Calu3 (cell line): ENCODE results near the gene PPOX. TPM values are rescaled to one million over a fixed set of nuclear protein-coding genes. Genes with fewer than 3 reads are reported as not detected.

Source experiments
- BruUV-seq: library from RNA; stranded (reverse); fragments of 400-500 nt; replicated peaks from 2 replicates; lab custom pipeline; 2021; lab: Mats Ljungman, UMichigan
- CTCF ChIA-PET: fragments of 300-600 bp; sonication (Branson Sonifier 250); formaldehyde crosslinking; loops from one replicate; lab custom pipeline; 2022; ENCODE audit warnings: antibody characterized with exemption; lab: Charles Lee
- DNase-seq: peaks from one replicate; pipeline ENCODE4 v3.0.0; 2022
- H3K27ac Mint-ChIP-seq: one replicate; pipeline ENCODE4 v1.8.0; 2022; ENCODE audit warnings: mixed read lengths; ENCODE audit not compliant: unreplicated experiment
- H3K27me3 Mint-ChIP-seq: one replicate; pipeline ENCODE4 v1.8.0; 2022; ENCODE audit warnings: mixed read lengths; ENCODE audit not compliant: unreplicated experiment
- H3K36me3 Mint-ChIP-seq: one replicate; pipeline ENCODE4 v1.8.0; 2022; ENCODE audit warnings: mild to moderate bottlenecking, moderate library complexity, mixed read lengths; ENCODE audit not compliant: insufficient read depth, unreplicated experiment
- H3K4me1 Mint-ChIP-seq: one replicate; pipeline ENCODE4 v1.8.0; 2022; ENCODE audit warnings: mild to moderate bottlenecking, low read depth, mixed read lengths; ENCODE audit not compliant: unreplicated experiment
- H3K4me3 Mint-ChIP-seq: one replicate; pipeline ENCODE4 v1.8.0; 2022; ENCODE audit warnings: mild to moderate bottlenecking, low read depth, moderate library complexity, mixed read lengths; ENCODE audit not compliant: unreplicated experiment
- H3K9me3 Mint-ChIP-seq: one replicate; pipeline ENCODE4 v1.8.0; 2022; ENCODE audit warnings: low read depth, mixed read lengths; ENCODE audit not compliant: unreplicated experiment
- intact Hi-C: fragments of 100-400 bp; cut with micrococcal nuclease; formaldehyde crosslinking; loops from one replicate; pipeline ENCODE4 v1.10.0; 2022; ENCODE audit not compliant: unreplicated experiment
- total RNA-seq: library from RNA; stranded (reverse); gene quantifications from 2 replicates; pipeline ENCODE4 v1.2.3, GENCODE V29; 2022
- TF ChIP-seq, protein P1 (sequence below): fragments of 200-600 bp; IDR thresholded peaks from one replicate; pipeline ENCODE4 v1.8.0; 2022; ENCODE audit warnings: antibody characterized with exemption; ENCODE audit not compliant: unreplicated experiment

Gene PPOX
- total RNA-seq, 1 experiment from 2014 or later = 27.1 TPM

- no TSS peak for BruUV-seq
- Mint-ChIP-seq H3K27me3 (peaks cover 41% of the 10 kb centered on the region), H3K27ac (no peak overlapping the region), H3K4me1 (peaks cover 42% of the 10 kb centered on the region), H3K4me3 (no peak overlapping the region), H3K9me3 (no peaks in the 10 kb centered on the region), H3K36me3 (peaks cover 1% of the 10 kb centered on the region)
- CTCF ChIA-PET = no interaction called here
- DNase-seq = no peak
- intact Hi-C loops = no loop called here
- TF ChIP-seq, protein P1, sequence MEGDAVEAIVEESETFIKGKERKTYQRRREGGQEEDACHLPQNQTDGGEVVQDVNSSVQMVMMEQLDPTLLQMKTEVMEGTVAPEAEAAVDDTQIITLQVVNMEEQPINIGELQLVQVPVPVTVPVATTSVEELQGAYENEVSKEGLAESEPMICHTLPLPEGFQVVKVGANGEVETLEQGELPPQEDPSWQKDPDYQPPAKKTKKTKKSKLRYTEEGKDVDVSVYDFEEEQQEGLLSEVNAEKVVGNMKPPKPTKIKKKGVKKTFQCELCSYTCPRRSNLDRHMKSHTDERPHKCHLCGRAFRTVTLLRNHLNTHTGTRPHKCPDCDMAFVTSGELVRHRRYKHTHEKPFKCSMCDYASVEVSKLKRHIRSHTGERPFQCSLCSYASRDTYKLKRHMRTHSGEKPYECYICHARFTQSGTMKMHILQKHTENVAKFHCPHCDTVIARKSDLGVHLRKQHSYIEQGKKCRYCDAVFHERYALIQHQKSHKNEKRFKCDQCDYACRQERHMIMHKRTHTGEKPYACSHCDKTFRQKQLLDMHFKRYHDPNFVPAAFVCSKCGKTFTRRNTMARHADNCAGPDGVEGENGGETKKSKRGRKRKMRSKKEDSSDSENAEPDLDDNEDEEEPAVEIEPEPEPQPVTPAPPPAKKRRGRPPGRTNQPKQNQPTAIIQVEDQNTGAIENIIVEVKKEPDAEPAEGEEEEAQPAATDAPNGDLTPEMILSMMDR = no peak
These were observed 29.9 kb downstream of the PPOX start for GRCh38 chr1:161196111-161196510.

DNA sequence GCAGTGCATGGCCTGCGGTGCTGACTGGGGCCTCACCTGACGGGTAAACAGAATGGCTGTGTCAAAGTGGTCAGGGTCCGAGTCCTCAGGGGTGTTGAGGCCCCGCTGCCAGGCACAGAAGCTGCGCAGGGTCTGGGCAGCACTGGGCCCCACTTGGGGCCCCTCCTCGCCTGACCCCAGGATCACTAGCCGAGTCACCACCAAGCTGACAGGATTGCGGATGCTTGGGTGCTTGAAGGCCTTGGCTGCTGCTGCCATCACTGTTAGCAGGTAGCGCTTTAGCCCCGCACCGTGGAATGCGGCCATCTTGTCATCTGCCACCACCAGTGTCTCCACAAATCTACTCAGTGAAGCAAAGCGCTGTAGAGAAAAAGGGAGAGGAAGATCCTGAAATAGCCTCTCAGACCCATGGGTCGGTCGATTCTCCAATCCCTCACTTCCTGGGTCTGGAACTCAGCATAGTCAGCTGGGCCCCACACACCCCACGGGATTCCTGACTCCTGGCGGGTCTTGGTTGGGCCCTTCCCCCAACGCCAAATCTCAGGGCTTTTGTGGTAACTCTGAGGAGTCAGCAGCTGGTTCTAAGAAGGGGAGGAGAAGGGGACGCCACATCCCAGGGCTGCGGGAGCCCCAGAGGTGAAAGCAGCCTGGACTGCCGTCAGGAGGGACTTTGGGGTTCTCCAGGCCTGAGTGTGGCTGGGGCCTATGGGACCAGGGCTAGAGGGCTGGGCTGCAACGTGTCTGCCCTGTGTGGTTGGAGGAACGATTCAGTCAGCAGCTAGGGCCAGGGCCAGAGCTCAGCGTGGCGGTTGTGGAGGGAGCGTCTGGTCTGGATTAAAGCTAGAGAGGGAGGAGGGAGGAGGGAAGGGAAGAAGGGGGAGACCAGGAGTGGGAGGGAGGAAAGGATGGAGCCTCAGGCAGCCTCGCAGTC lies 30.6 kb downstream of the PPOX start:
- TF ChIP-seq, protein P1 = no peak
- no TSS peak for BruUV-seq
- Mint-ChIP-seq H3K4me1 (peaks cover 48% of the 10 kb centered on the region), H3K9me3 (no peaks in the 10 kb centered on the region), H3K27ac (no peak overlapping the region), H3K36me3 (peaks cover 4% of the 10 kb centered on the region), H3K4me3 (no peak overlapping the region), H3K27me3 (peaks cover 34% of the 10 kb centered on the region)
- intact Hi-C loops = no loop called here
- CTCF ChIA-PET = no interaction called here
- DNase-seq = no peak

DNA sequence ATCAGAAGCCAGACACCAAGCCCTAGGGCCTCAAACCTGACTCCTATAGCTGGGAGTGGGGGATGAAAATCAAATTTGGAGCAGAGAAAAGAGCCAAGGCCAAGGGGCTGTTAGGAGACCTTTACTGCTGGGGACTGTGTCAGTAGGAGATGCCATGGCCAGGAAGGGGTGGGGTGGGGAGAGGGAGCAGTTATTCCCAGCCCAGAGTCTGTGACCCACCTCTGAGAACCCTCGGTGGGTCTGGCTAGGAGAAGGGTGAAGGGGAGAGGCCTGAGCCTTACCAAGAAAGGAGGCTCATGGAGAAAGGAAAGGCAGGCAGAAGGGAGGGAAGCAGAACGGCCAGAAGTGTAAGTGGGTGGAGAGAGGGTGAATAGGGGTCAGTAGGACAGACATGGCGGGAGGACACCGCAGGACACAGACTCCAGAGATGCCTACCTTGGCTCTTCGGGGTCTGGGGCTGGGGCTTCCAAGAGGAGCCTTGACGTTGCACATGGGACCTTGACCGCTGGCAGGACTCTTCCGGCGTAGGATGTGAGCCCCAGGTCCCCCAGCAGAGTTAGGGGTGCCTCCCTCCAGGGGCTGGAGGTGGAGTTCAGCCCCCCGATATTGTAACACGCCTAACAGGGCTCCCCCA lies 31.5 kb downstream of the PPOX start:
- Mint-ChIP-seq H3K4me1 (peaks cover 42% of the 10 kb centered on the region), H3K4me3 (no peak overlapping the region), H3K36me3 (peaks cover 12% of the 10 kb centered on the region), H3K27ac (peak overlapping the region; percentile 40), H3K9me3 (no peaks in the 10 kb centered on the region), H3K27me3 (peaks cover 25% of the 10 kb centered on the region)
- CTCF ChIA-PET = no interaction called here
- no TSS peak for BruUV-seq
- TF ChIP-seq, protein P1 = no peak
- intact Hi-C loops = no loop called here
- no peak for DNase-seq

- Mint-ChIP-seq H3K4me1 (peaks cover 38% of the 10 kb centered on the region), H3K27ac (no peak overlapping the region), H3K36me3 (peaks cover 14% of the 10 kb centered on the region), H3K27me3 (peaks cover 25% of the 10 kb centered on the region), H3K4me3 (no peak overlapping the region), H3K9me3 (no peaks in the 10 kb centered on the region)
- intact Hi-C loops = no loop called here
- peak; percentile 37 for DNase-seq
- BruUV-seq = no TSS peak
- CTCF ChIA-PET = interaction anchor here (0.6 kb wide), 1 partner anchor 10 kb away, joined by 3 read pairs; no protein-coding TSS in a partner anchor
- TF ChIP-seq, protein P1 = no peak
These were observed 32.1 kb downstream of the PPOX start for GRCh38 chr1:161198194-161198896.
